CD4-positive, alpha-beta T cell treated with Interleukin-12 subunit alpha and Interleukin-12 subunit beta, for 1 hour (primary cell): Measurements from ENCODE around the gene DDX1.
"Not testable (repeated sequence)": the region's sequence is repeated elsewhere in the genome, so short reads cannot be mapped to it uniquely, and the experiment has no call there.

ENCODE experiments used
- DNase-seq: peaks from one replicate; pipeline ENCODE4 v3.0.0-alpha.2; 2020

Gene DDX1

DNA sequence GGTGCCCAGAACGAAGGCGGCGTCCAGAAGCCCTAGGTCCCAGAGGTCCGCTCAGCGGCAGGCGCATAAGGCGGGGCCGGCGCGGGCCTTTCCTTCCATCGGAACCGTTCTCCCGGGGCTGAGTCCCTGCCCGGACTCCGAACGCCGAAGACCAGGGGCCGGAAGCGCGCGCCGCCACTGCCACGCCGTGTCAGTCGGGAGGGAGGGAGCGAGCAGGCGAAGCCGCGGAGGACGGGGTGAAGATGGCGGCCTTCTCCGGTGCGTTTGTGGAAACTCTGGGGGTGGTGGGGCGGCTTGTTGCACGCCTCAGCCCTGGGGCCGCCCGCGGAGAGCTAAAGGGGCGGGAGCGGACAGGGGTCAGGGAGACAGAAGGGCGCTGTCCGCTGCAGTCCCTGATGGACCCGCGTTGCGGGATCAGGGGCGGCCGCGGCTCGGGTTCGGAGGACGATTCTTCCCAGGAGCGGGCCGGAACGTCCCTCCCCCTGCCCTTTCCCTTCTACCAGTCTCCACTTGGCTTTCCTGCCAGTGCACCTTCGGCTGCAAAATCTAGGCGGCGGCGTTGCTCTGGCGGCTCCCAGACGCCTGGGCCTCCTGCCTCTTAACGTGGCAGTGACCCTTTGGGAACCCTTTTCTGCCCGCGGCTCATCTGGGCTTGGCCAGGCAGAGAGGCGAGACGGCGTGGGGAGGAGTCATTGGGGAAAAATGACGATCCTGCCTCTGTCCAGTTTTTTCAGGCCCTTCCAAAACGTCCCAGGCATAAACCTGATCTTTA, at the start of gene DDX1:
TSS of gene DDX1 (plus strand) at position 177 of the 772 bp plus-strand sequence. CDS start at position 243, 66 bp downstream.
- DNase-seq: peak; percentile 89

DNA sequence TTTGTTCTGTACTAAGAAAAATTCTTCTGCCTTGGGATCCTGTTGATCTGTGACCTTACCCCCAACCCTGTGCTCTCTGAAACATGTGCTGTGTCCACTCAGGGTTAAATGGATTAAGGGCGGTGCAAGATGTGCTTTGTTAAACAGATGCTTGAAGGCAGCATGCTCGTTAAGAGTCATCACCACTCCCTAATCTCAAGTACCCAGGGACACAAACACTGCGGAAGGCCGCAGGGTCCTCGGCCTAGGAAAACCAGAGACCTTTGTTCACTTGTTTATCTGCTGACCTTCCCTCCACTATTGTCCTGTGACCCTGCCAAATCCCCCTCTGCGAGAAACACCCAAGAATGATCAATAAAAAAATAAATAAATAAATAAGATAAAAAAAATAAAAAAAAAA, 49.4 kb upstream of the DDX1 start:
- DNase-seq: not testable (repeated sequence)

DNA sequence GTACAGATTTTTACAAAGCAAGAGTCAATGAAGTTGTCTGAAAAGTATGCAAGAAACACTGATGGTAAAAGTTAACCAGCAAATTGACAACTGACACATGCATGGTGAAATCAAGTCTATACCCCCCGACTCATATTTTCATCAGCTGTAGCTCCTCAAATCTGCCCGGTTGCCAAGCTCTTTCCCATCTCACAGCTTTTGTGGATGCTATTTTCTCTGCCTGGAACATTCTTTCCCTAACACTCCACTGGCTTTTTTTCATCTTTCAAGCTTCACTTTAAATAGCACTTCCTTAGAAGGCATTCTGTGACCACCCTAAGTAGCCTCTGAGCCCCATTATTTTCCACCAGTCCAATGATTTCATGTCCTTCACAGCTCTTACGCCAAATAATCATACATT, 48.6 kb upstream of the DDX1 start:
- DNase-seq: no peak

DNA sequence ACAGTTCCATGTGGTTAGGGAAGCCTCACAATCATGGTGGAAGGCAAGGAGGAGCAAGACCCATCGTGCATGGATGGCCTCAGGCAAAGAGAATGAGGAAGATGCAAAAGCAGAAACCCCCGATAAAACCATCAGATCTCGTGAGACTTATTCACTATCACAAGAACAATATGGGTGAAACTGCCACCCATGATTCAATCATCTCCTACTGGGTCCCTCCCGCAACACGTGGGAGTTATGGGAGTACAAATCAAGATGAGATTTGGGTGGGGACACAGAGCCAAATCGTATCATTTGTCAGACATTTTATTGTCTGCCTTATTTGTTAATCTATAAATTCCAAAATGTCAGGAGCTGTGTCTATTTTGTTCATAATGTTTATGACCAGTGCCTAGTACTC, 48.1 kb upstream of the DDX1 start:
- DNase-seq: no peak

DNA sequence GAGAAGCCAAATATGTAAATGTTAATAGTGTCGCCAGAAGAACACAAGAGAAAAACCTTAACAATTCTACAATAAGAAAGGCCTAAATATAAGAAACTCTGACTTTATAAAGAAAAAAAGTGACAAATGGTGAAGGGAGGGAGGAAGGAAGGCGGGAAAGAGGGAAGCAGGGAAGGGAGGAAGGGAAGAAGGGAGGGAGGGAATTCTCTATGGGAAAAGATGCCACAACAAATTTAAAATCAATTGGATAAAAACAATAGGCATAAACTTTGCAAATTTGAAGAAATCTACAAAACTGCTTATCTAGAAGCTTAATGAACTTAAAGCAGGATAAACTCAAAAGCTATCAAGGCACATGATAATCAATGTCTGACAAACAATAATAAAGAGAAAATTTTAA, 47.4 kb upstream of the DDX1 start:
- no peak for DNase-seq

DNA sequence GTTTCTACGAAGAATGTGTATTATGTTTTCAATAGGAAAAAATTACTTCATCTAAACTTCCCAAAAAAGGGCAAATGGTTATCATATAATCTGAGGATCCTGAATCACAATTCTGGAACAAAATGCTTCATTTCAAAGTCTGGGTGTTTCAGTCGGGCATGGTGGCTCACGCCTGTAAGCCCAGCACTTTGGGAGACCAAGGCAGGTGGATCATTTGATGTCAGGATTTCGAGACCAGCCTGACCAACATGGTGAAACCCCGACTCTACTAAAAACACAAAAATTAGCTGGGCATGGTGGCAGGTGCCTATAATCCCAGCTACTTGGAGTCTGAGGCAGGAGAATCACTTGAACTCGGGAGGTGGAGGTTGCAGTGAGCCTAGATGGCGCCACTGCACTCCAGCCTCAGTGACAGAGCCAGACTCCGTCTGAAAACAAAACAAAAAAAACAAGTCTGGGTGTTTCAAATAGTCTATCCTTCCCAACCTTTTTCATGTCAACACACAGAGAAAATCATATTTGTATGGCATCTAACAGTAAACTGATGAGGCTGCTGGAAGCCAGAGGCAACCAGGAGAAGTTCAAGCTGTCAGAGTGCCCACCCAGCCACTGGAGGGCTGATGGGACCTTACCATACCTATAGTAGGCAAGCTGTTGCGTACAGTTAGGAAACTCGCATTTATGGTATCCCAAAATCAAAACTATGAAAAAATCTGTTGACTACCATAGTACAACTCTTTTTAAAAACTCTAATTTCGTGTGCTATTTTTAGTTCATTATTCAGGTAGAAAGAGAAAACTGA, 45.2 kb upstream of the DDX1 start:
- DNase-seq: no peak

DNA sequence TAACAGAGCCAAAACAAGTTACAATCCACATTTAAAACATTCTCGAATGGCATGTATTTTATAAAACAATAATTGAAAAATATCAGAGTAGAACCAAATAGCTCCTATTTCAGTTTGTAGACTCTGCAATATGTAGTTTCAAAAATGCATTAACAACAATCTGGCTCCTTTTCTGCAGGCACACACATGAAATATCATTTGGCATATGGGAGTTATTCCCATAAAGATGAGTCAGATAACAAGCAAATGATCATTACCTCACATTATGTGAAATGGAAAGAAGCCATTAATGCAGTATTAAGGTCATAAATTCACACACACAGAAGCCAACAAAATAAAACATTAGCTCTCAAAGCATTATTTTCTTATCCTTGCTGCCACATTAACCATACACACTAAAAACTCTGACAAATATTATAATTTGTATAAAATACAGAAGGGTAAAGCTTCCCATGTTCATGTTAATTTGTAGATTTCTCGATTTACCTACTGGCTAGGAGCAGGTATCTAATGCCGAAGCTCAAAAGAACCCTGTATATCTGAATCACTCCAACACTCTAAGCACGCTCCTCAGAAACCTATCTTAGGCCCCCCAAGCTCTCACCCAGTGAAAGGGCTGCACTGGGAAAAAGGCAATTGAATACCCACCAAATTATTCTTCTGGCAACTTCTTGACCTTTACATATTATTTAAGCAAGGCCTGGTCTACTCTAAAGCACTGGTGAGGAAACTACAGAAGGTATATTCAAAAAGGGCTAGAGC, 44.4 kb upstream of the DDX1 start:
- no peak for DNase-seq

DNA sequence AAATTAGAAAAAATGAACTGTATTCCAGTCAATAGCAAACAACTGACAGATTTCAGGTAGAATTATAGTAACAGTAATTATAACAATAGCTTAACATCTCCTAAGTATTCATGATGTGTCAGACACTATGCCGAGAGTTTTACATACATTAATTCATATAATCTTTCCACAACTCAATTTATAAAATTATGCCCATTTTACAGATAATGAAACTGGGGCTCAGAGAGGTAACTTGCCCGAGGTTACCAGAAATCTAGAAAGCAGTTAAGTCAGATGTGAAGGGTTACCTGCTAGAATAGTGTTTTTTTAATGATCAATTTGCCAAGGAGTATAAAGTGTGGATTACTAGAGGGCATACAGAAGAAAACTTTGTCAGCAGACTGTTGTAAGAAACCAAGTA, 42.7 kb upstream of the DDX1 start:
- DNase-seq: no peak

DNA sequence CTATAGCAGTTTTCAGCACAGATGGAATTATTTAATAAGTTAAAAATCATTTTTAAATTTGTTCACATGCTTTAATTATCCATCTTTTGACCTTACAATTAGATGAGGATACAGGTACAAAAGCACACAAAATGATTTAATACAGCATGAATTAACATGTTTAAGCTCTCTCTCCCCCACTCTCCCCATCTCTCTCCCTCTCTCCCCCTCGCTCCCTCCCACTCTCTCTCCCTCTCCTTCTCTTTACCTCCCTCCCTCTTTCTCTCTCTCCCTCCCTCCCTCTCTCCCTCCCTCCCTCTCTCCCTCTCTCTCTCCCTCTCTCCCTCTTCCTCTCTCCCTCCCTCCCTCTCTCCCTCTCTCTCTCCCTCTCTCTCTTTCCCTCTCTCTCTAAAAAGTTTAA, 38.1 kb upstream of the DDX1 start:
- no peak for DNase-seq

DNA sequence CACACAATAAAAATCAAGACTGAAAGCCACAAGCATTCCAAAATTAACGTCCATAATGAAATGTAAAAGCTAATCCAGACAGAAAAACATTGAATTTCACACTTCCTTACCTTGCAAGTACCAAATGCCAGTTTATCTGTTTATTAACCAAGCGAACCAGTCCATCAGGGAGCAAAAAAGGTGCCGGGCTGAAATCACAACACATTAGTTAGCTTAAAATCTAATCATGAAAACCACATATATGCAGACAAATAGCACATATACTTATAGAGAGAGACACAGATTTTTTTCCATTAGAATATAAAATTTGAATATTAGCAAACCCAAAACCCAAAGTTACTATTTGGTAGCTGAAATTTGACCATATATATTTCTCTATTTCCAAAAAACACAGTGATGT, 37.7 kb upstream of the DDX1 start:
- no peak for DNase-seq

DNA sequence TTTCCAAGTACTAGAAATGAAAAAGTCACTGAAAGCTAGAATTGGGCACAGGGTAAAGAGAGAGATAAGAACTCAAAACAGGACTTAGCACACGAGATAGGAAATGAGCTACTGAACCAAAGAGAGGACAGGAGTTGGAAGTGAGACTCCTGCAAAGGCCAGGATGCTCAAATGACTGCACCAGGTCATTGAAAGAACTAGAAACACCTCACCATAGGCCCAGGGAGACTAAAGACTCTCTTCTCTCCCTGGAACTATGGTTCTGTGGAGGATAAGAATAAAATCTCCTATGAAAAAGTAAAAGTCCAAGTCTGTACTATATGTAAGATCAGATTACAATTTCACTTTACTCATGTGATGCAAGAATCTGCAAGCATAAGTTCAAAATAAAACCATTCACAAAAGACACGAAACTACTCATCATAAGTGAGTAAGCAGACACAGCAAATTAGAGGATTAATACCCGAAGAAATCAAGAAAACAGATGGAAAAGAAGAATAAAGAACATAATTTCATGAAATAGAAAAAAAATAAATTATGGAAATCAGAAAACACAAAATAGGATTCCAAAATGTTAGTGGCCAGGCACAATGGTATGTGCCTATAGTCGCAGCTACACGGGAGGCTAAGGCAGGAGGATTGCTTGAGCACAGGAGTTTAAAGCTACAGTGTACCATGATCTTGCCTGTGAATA, 37.0 kb upstream of the DDX1 start:
- DNase-seq: no peak

DNA sequence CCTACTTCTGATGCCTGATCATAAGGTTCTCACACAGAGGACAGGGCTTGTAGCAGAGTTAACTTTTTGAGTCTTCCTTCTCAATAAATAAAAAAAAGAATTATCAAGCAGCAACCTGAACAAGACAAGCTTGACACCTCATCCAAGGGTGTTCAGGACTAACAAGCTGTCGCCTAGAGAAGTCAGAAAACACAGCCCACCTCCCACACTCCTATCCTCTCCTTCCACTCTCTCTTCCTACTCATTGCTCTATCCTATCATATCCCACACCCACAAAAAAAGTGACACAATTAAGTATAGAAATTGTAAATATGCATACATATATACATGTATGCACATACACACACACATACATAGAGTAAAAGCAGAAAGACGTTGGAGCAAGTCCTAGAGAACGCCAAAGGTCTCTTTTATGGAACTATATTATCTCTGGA, 35.9 kb upstream of the DDX1 start:
- no peak for DNase-seq

DNA sequence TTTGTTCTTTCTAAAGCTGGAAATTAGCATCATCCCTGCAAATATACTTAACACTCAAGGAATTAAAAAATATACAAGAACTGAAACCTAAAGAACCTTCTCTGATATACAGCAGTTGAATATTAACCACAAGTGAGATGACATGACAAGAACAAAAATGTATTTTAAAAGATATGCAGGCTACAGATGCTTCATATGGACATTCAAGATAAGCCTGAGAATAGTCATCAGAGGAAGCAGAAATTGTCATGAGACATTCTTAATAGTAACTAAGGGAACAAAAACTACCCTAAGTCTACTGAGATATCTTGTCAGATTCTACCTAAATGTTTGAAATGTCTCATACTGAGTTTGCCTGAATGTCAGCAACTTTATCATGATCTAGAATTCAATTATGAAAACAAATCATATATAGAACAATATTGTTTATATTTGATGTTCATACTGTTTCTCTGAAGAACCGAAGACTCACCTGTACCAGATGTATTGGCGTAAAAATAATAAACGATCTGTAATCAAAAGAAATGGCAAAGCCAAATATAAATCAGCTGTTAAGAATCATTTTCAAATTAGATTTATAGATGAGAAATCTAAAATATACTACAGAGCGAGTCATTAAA, 35.2 kb upstream of the DDX1 start:
- DNase-seq: no peak

DNA sequence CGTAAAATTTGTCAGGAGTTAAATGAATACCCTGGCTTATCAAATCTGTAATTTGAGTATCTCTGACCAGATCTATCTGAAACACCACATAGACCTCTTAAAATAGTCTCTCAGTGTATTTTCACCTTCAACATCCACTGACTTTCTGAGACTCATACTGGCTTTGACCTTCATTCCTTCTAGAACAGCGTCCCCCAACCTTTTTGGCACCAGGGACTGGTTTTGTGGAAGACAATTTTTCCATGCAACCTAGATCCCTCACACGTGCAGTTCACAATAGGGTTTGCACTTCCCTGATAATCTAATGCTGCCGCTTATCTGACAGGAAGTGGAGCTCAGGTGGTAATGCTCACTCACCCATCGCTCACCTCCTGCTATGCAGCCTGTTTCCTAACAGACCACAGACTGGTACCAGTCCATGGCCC, 33.8 kb upstream of the DDX1 start:
- DNase-seq: no peak

DNA sequence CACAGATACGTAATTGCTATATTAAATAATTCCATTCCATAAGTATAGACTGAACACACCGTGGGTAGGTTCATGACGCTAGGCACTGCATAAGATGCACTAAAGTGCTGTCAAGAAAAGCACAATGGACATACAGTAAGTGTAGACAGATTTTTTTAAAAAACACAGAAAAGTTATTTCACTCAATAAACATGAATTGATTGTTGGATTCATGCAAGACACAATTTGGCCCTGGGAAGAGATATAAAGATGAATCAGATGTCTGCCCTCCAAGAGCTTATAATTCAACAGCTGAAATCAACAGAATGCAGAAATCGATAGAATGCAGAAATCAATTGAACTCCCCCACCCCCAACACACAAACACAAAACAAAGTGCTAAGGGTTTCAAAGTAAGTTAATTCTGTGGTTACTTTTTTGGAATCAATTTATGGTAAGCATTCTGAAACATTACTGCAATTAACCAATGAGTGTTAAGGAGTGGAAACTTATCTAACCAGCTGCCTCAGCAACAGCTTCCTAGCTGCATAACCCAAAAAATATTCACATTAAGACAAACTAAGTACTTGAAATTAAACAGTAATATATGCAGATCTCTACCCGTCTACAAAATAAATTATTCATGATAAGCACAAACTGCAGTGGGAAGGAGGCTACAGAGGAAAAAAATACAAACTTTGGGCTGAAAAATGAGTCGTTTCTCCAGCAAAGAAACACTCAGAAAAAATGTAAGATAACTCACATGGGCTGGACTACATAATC, 32.1 kb upstream of the DDX1 start:
- DNase-seq: no peak

DNA sequence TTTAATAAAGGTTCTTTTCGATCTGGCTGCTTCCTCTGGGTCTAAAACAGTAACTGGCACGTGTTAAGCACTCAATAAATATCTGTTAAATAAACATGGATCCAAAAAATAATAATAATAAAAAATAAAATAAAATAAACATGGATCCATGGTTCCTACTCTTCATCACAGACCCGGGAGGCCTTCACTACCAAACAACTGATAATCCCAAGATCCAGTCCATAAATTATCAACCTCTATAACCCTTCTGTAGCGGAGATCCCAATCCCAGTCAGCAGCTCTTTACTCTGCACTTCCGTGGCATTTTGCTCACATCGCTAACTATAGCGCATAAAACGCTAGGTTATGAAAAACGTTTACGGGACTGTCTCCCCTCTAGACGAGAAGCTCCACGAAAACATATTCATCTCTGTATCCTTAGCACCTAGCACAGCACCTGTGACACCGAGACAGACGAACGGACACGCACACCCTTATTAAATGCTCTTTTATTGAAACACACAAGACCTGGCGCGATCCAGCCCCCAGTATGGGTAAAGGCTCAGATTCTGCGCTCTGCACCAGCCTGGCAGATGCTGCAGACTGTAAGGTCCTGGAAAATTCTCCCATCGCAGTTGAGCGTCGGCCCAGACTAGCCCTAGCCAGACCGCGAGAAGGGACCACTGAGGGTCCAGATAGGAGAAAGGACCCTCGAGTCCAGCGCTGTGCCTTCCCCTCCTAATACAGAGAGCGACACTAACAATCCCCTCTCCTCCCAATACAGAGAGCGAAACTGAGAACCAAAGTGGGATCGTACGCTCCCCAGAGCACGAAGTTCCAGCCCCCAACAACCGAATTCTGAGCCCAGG, 31.3 kb upstream of the DDX1 start:
- no peak for DNase-seq

DNA sequence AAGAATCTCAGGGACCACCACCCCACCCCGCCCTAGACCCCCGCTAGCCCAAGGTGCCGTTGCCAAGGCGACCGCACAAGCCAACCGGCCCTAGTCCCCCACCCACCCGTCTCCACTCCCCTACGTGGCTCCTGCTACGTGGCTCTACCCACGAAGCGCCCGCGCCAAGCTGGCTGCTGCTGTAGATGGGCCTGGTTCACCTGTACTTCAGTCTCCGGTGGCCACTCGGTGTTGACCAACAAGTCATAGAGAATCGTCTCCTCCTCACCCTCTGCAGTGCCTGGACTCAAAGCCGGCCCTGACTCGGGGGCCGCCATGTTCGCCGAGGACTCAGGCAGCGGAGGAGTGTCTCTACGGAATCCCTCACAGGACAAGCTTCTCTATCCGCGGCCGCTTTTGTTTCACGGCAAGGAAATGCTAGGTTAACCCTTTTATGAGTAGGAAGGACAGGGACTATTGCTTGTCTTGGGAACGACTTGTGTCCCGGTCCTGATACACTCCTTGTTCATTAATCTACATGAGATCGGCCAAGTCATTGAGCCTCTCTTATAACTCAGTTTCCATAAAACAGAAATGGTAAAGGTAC, 30.6 kb upstream of the DDX1 start, which contains the start of gene NBAS:
TSS of gene NBAS (minus strand) at position 347 of the 586 bp plus-strand sequence. CDS start at position 317, 30 bp downstream.
- DNase-seq: peak; percentile 84

DNA sequence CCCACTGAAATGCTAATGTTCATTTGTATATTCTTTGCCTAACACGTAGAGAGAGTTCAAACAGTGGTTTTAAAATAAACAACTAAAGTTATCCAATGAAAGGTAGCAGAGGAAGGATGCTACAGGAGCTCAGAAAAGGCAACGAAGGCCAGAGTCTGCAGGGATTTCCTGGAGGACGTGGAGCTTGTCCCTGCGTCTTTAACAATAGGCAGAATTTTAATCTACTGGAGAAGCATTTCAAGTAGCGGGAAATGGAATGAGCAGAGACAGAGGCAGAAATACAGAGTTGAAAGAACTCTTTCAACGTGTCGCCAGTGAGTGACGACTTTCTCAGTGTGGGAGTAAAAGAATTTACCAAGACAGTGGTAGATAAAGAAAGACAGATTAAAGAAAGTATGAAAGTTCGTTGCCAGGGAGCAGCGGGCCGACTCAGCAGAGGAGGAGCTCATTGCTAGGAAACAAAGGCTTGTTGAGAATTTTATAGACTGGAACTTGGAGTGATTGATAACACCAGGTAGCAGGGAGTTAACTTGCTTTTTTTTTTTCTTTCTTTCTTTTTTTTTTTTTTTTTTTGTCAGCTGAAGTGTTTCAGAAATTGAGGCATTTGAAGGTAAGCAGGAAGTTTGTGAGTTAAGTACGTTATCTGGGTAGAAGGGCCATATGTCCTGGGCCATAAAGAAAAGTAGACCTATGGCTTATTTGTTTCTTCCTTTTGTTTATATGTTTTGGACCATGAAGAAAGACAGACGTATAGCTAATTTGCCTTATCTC, 29.9 kb upstream of the DDX1 start:
- peak; percentile 30 for DNase-seq

DNA sequence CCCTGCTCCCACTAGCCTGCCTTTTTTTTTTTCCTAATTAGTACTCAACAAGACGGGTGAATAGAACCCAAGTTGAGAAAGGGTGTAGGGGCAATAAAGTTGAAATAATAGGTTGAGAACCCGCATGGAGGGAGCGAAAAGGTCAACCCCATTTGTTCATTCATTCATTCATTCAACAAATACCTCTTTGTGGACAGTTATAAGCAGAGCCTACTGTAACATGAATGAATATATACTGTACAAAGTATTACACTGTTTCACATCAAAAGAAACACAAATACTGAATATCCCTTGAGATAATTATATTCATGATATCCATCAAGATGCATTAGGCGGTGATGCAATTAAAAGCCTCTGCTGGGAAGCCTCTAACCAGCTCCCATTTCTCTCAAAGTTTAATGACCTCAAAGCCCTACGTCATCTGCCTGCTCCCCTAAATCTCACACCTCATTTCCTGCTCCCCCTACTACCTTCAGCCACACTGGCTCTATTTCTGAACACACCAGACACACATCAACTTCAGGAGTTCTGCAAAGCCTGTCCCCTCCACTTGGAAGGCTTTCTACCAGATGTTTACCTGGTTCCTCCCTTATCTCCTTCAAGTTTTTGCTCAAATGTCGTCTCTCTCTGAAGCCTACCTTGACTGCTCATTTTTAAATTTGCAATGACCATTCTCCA, 29.2 kb upstream of the DDX1 start:
- no peak for DNase-seq
